Mucosa of descending colon (tissue), 3 donors: ENCODE measurements around the gene VSIG2. TPM values are rescaled to one million over a fixed set of nuclear protein-coding genes. Genes with fewer than 3 reads are reported as not detected.

Experiments used
- ATAC-seq: fragments of 200-7000 bp; cut with Tn5 transposase; one replicate; pipeline ENCODE4 v1.9.1; 2020; ENCODE audit warnings: mild to moderate bottlenecking, moderate library complexity
- DNase-seq, 3 donors: peaks; one replicate each; pipeline ENCODE4 v3.0.0-alpha.2; 2020
- H3K36me3 ChIP-seq: fragments of 200-600 bp; one replicate; pipeline ENCODE4 v1.8.0; 2021; ENCODE audit warnings: low read depth, mild to moderate bottlenecking
- H3K4me1 ChIP-seq: fragments of 200-600 bp; one replicate; pipeline ENCODE4 v1.8.0; 2021; ENCODE audit warnings: low read depth, mild to moderate bottlenecking
- H3K4me3 ChIP-seq: fragments of 200-600 bp; one replicate; pipeline ENCODE4 v1.8.0; 2021; ENCODE audit warnings: mild to moderate bottlenecking
- H3K9me3 ChIP-seq: fragments of 200-600 bp; one replicate; pipeline ENCODE4 v1.8.0; 2021; ENCODE audit warnings: mild to moderate bottlenecking
- intact Hi-C, 2 donors: fragments of 100-400 bp; cut with DNase I in 1 of 2; cut with micrococcal nuclease in 1 of 2; formaldehyde crosslinking; loops; one replicate each; pipeline versions ENCODE4 v1.11.0 to v1.11.1; 2022; cut with DNase I, micrococcal nuclease
- total RNA-seq, 3 donors: library from RNA; stranded (reverse); fragmentation: NEBNext Ultra II Directional in 2 of 3; extraction: Animal tissue kit (Norgen Biotek cat#: 25700) in 2 of 3; gene quantifications; one replicate each; pipeline versions ENCODE4 v1.2.1 to v1.2.4, GENCODE V29; 2021 to 2023
- TF ChIP-seq, protein P1 (sequence below): fragments of 200-600 bp; IDR thresholded peaks from one replicate; pipeline ENCODE4 v1.8.0; 2022; ENCODE audit warnings: antibody characterized with exemption, mild to moderate bottlenecking
- donor health status: DM: no; HTN: no; CAD: no; lungs with moderate emphysema.
- donor health status: DM: no; HTN: no; CAD: no.
- donor health status: DM: no; HTN: yes; CAD: no.

The VSIG2 gene
- total RNA-seq, 3 donors from 2014 or later: 78.6 to 268 (median 126) TPM

DNA sequence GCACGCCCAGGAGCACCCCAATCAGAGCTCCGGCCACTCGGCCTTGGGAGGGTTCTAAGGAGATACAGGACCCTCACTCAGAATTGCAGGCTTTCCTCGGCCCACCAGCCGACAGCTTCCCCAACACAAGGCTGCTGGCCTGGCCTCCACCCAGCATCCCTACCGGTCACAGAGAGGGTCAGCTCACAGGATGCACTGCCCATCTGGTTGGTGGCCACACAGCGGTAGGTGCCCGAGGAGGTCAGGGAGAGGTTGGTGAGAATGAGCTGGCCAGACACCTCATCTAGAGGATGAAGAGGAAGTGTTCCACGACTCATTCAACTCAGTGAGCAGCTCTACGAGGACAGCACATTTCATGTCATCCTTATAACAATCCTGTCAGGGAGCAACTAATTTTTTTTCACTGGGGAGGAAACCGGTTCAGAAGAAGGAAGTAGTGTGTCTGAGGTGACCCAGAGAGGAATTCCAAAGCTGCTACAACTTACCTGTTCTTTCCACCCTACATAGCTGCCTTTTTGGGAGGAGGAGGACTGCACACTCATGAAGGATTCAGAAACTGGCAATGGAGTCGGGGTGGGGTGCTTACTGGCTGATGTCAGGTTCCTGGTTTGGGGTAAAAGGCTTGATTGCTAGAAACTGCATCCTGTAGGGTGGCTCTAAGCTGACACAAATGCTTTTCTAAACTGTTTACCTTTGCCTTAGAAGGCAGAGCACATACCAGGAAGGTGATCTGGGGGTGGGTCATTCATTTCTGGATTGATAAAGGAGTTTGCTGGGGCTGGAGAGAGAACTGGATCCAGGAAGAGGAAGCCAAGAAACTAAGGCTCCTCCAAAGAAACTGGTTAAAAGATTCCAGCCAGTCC lies 3.3 kb downstream of the VSIG2 start:
- Histone ChIP-seq H3K4me1 (peaks cover 30% of the 10 kb centered on the region), H3K4me3 (no peak overlapping the region), H3K36me3 (no peaks in the 10 kb centered on the region), H3K9me3 (no peaks in the 10 kb centered on the region)
- intact Hi-C loops: no loop called here
- ATAC-seq (peak; percentile 26), DNase-seq (peak; percentile 47 to 62 (median 54))
- TF ChIP-seq, protein P1, sequence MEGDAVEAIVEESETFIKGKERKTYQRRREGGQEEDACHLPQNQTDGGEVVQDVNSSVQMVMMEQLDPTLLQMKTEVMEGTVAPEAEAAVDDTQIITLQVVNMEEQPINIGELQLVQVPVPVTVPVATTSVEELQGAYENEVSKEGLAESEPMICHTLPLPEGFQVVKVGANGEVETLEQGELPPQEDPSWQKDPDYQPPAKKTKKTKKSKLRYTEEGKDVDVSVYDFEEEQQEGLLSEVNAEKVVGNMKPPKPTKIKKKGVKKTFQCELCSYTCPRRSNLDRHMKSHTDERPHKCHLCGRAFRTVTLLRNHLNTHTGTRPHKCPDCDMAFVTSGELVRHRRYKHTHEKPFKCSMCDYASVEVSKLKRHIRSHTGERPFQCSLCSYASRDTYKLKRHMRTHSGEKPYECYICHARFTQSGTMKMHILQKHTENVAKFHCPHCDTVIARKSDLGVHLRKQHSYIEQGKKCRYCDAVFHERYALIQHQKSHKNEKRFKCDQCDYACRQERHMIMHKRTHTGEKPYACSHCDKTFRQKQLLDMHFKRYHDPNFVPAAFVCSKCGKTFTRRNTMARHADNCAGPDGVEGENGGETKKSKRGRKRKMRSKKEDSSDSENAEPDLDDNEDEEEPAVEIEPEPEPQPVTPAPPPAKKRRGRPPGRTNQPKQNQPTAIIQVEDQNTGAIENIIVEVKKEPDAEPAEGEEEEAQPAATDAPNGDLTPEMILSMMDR: no peak

- TF ChIP-seq, protein P1: no peak
- no peak overlapping the region for H3K4me3 ChIP-seq
- DNase-seq: no peak
- peaks cover 27% of the 10 kb centered on the region for H3K4me1 ChIP-seq
- H3K36me3 ChIP-seq: no peaks in the 10 kb centered on the region
- no peak for ATAC-seq
- intact Hi-C loops: no loop called here
- H3K9me3 ChIP-seq: no peaks in the 10 kb centered on the region
These were observed 4.0 kb downstream of the VSIG2 start for GRCh38 chr11:124748100-124748418.

GRCh38 chr11:124747406-124748099 lies 4.5 kb downstream of the VSIG2 start:
- intact Hi-C loops: no loop called here
- H3K9me3 ChIP-seq: no peaks in the 10 kb centered on the region
- TF ChIP-seq, protein P1: no peak
- H3K4me3 ChIP-seq: no peak overlapping the region
- no peak for DNase-seq
- no peak for ATAC-seq
- H3K36me3 ChIP-seq: no peaks in the 10 kb centered on the region
- peaks cover 23% of the 10 kb centered on the region for H3K4me1 ChIP-seq

GRCh38 chr11:124746621-124747243 lies 5.3 kb downstream of the VSIG2 start:
- peaks cover 23% of the 10 kb centered on the region for H3K4me1 ChIP-seq
- intact Hi-C loops: no loop called here
- ATAC-seq: peak; percentile 87

More at GRCh38 chr11:124746621-124747243, 5.3 kb downstream of the VSIG2 start:
- Histone ChIP-seq H3K36me3 (no peaks in the 10 kb centered on the region), H3K4me3 (peak overlapping the region; percentile 12), H3K9me3 (no peaks in the 10 kb centered on the region)
- DNase-seq: peak; percentile 93 to 95 (median 95)
- TF ChIP-seq, protein P1: peak; percentile 29
